Measurements from ENCODE around the gene SLC34A3. TPM values are rescaled to one million over a fixed set of nuclear protein-coding genes. Genes with fewer than 3 reads are reported as not detected.

Gene SLC34A3
- total and polyA plus RNA-seq, 2 of the 8 experiments (the other 6 are each of a cell fraction or from before 2014, with no cell fraction given) = 0.08 TPM; not detected in 1

DNA sequence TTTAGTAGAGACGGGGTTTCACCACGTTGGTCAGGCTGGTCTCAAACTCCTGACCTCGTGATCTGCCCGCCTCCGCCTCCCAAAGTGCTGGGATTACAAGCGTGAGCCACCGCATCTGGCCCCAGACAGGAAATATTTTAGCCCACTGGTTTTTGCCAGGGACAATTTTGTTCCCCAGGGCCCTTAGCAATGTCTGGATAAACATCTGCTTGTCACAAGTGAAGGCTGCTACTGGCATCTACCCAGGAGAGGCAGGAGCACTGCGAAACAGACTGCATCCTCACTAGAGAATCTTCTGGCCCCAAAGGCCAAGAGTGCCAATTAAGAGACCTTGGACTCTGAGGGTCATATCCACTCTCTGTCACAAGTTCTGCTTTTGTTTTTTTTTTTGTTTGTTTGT lies 27.7 kb upstream of the SLC34A3 start (continued):
- no peak for TF ChIP-seq ATF2 (IDR thresholded peaks at IDR 0.05; ENCODE audit: low read length)

Measured in H1 (cell line).